PC-9 (cell line): ENCODE data around the gene NEK4. TPM values are rescaled to one million over a fixed set of nuclear protein-coding genes. Genes with fewer than 3 reads are reported as not detected.

Experiments used
- BruUV-seq: library from RNA; stranded (reverse); fragments of 400-500 nt; replicated peaks from 2 replicates; lab custom pipeline; 2021; lab: Mats Ljungman, UMichigan
- CTCF ChIA-PET: fragments of 300-600 bp; sonication (Branson Sonifier 250); formaldehyde crosslinking; loops from one replicate; lab custom pipeline; 2022; ENCODE audit warnings: antibody characterized with exemption; lab: Charles Lee
- POLR2A ChIA-PET: fragments of 300-600 bp; sonication (Branson Sonifier 250); formaldehyde crosslinking; loops from one replicate; lab custom pipeline; 2022; ENCODE audit warnings: antibody characterized with exemption; ENCODE audit not compliant: unreplicated experiment; lab: Charles Lee
- DNase-seq, 2 experiments: peaks; one replicate each; pipeline versions ENCODE4 v3.0.0 to v3.0.0-alpha.2; 2015 to 2022; ENCODE audit warnings: mixed read lengths in 1 of 2
- H2AFZ ChIP-seq: fragments of 200-600 bp; sonication (generic); 2 replicates; pipeline ENCODE4 v1.8.1; 2017; ENCODE audit warnings: antibody characterized with exemption
- H3F3A ChIP-seq: fragments of 200-600 bp; sonication (generic); 2 replicates; pipeline ENCODE4 v1.8.1; 2017; ENCODE audit warnings: antibody characterized with exemption, mild to moderate bottlenecking, low read depth; ENCODE audit not compliant: insufficient read depth
- H3K27ac ChIP-seq: fragments of 200-600 bp; sonication (generic); 2 replicates; pipeline ENCODE4 v1.6.1; 2016; ENCODE audit warnings: mixed run types
- H3K27me3 ChIP-seq: fragments of 200-600 bp; sonication (generic); 2 replicates; pipeline ENCODE4 v1.6.1; 2016; ENCODE audit warnings: low read depth, mixed run types; ENCODE audit not compliant: insufficient read depth
- H3K36me3 ChIP-seq: fragments of 200-600 bp; sonication (generic); 2 replicates; pipeline ENCODE4 v1.6.1; 2016; ENCODE audit warnings: low read depth, mixed run types
- H3K4me1 ChIP-seq: fragments of 200-600 bp; sonication (generic); replicated peaks from 2 replicates; pipeline ENCODE4 v1.6.1; 2016; ENCODE audit warnings: mixed run types; ENCODE audit not compliant: insufficient read depth
- H3K4me2 ChIP-seq: fragments of 200-600 bp; sonication (generic); 2 replicates; pipeline ENCODE4 v1.6.1; 2017; ENCODE audit warnings: mixed run types
- H3K4me3 ChIP-seq: fragments of 200-600 bp; sonication (generic); 2 replicates; pipeline ENCODE4 v1.6.1; 2016; ENCODE audit warnings: mixed run types
- H3K79me2 ChIP-seq: fragments of 200-600 bp; sonication (generic); 2 replicates; pipeline ENCODE4 v1.6.1; 2017; ENCODE audit warnings: low read depth, mixed run types
- H3K9me2 ChIP-seq: fragments of 200-600 bp; sonication (generic); 2 replicates; pipeline ENCODE4 v1.8.1; 2017; ENCODE audit warnings: mild to moderate bottlenecking; ENCODE audit not compliant: insufficient read depth
- H3K9me3 ChIP-seq: fragments of 200-600 bp; sonication (generic); 2 replicates; pipeline ENCODE4 v1.8.1; 2016; ENCODE audit warnings: low read depth; ENCODE audit not compliant: insufficient read depth
- H4K20me1 ChIP-seq: fragments of 200-600 bp; sonication (generic); 2 replicates; pipeline ENCODE4 v1.8.1; 2017; ENCODE audit not compliant: insufficient read depth
- CTCF ChIP-seq: fragments of 200-600 bp; sonication (generic); conservative IDR thresholded peaks from 2 replicates; pipeline ENCODE4 v1.6.1; 2017; ENCODE audit warnings: mixed run types, antibody characterized with exemption, mild to moderate bottlenecking, moderate library complexity
- EZH2 ChIP-seq: fragments of 200-600 bp; sonication (generic); IDR thresholded peaks from 2 replicates; pipeline ENCODE4 v1.8.0; 2017; ENCODE audit warnings: antibody characterized with exemption, low read depth
- intact Hi-C: fragments of 100-400 bp; cut with micrococcal nuclease; formaldehyde crosslinking; loops from one replicate; pipeline ENCODE4 v1.10.0; 2022; ENCODE audit not compliant: unreplicated experiment
- total RNA-seq: library from RNA; stranded (reverse); gene quantifications from 2 replicates; pipeline ENCODE4 v1.2.3, GENCODE V29; 2021

Gene NEK4
- total RNA-seq, 1 experiment from 2014 or later: 36.5 TPM

DNA sequence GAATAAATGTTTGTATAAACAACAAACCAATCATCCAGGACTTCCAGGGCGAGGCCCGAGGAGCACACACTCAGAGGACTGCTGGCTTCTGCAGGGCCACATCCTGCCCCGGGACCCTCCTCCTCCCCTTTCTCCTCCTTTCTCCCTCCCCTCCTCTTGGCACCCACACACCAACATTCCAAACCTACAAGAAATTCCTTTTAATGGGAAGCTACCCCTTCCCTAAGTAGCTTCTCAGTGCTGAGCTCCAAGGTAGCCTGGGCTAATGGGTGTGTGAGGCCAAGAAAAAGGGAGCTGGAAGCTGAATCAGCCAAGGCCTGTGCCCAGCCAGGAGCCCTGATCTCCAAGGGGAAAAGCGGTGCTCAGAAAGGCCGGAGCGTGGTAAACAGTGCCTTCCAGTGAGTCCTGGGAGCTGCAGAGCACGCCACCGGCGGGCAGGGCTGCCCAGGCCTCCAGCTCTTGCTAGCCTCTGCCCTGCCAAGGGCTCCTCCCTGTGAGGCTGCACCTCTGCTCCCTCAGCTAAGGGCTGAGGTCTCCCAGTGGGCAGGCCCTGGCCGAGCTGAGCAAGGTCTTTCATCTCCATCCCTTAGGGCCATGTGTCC is 27.7 kb upstream of the NEK4 start:
- Histone ChIP-seq H3F3A (no peaks in the 10 kb centered on the region), H3K27ac (no peak overlapping the region), H3K79me2 (no peaks in the 10 kb centered on the region), H3K4me1 (no peaks in the 10 kb centered on the region), H3K9me3 (no peaks in the 10 kb centered on the region), H3K9me2 (no peaks in the 10 kb centered on the region), H2AFZ (no peak overlapping the region), H3K4me2 (no peak overlapping the region), H3K4me3 (no peak overlapping the region), H3K27me3 (no peaks in the 10 kb centered on the region), H4K20me1 (no peaks in the 10 kb centered on the region), H3K36me3 (no peaks in the 10 kb centered on the region)
- intact Hi-C loops: no loop called here
- CTCF ChIA-PET: interaction anchor here (0.7 kb wide), 1 partner anchor 98 kb away, joined by 3 read pairs; the partner anchor contains the start of gene STIMATE
- no TSS peak for BruUV-seq
- TF ChIP-seq CTCF (no peak), EZH2 (no peak)
- no peak for DNase-seq
- POLR2A ChIA-PET: no interaction called here

DNA sequence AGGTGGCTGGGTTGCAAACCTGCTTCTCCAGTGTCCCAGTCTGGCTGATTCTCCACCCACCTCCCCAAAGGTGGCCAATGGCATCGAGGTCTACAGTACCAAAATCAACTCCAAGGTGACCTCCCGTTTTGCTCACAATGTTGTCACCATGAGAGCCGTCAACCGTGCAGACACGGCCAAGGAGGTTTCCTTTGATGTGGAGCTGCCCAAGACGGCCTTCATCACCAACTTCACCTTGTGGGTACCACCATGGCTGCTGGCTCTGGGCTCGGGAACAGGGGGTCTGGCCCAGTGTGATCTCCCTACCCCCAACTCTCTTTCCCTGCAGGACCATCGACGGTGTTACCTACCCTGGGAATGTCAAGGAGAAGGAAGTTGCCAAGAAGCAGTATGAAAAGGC is 25.7 kb upstream of the NEK4 start:
- no peak for DNase-seq
- no peak for TF ChIP-seq EZH2
- TF ChIP-seq CTCF: no peak
- Histone ChIP-seq H3K79me2 (no peaks in the 10 kb centered on the region), H3K9me3 (no peaks in the 10 kb centered on the region), H3K27ac (no peak overlapping the region), H3K9me2 (no peaks in the 10 kb centered on the region), H4K20me1 (no peaks in the 10 kb centered on the region), H3K4me2 (no peak overlapping the region), H3K4me3 (no peak overlapping the region), H3F3A (no peaks in the 10 kb centered on the region), H2AFZ (no peak overlapping the region), H3K27me3 (peaks cover 6% of the 10 kb centered on the region; the same call in 1 of the 2 replicates), H3K36me3 (no peaks in the 10 kb centered on the region), H3K4me1 (no peaks in the 10 kb centered on the region)
- ChIA-PET POLR2A (no interaction called here), CTCF (no interaction called here)
- intact Hi-C loops: no loop called here
- BruUV-seq: no TSS peak

DNA sequence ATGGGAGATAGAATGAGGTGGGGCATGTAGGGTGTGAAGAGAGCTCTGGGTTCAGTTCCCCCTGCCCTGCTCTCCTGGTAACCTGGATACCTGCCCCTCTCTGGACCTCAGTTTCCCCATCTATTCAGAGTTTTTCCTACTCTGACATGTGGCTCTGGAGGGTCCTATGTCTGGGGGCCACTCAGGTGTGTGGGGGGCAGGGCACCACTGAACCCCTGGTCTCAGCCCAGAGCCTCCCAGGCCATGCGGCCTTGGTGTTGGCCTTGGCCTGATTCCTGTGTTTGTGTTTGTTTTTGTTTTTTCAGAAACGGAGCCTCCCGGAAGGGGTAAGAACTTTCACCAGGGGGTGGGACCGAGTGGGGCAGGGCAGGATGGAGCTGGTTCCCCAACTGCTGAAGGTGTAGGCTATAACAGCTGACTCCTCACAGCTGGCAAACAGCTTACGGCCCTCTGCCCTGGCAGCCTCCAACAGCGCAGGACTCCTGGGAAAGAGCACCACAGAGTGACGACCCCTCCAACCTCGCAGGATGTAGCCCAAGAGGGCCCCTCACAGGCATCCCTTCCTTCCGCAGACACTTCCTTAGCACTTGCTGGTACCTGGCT is 24.7 kb upstream of the NEK4 start:
- Histone ChIP-seq H3K4me3 (no peak overlapping the region), H3K9me2 (no peaks in the 10 kb centered on the region), H3K27ac (no peak overlapping the region), H3F3A (no peaks in the 10 kb centered on the region), H3K4me2 (no peak overlapping the region), H4K20me1 (no peaks in the 10 kb centered on the region), H3K9me3 (no peaks in the 10 kb centered on the region), H3K36me3 (no peaks in the 10 kb centered on the region), H3K27me3 (peaks cover 6% of the 10 kb centered on the region; the same call in 1 of the 2 replicates), H2AFZ (no peak overlapping the region), H3K4me1 (no peaks in the 10 kb centered on the region), H3K79me2 (no peaks in the 10 kb centered on the region)
- CTCF ChIA-PET: no interaction called here
- BruUV-seq: no TSS peak
- TF ChIP-seq CTCF (no peak), EZH2 (no peak)
- POLR2A ChIA-PET: no interaction called here
- DNase-seq: no peak
- intact Hi-C loops: no loop called here
